IMR-90 (cell line): ENCODE measurements around the gene NFYB. TPM values are rescaled to one million over a fixed set of nuclear protein-coding genes. Genes with fewer than 3 reads are reported as not detected.

Experiments
- ATAC-seq: fragments of 200-7000 bp; cut with Tn5 transposase; 2 replicates; pipeline ENCODE4 v1.9.1; 2020; ENCODE audit warnings: low read depth, mild to moderate bottlenecking, moderate library complexity
- BruUV-seq: library from RNA; stranded (reverse); fragments of 400-500 nt; replicated peaks from 2 replicates; lab custom pipeline; 2021; lab: Mats Ljungman, UMichigan
- CTCF ChIA-PET: fragments of 300-600 bp; formaldehyde crosslinking; extraction: SDS; loops from one replicate; lab custom pipeline; 2021; ENCODE audit warnings: antibody characterized with exemption; lab: Yijun Ruan, JAX
- POLR2A ChIA-PET: fragments of 300-600 bp; sonication (Branson Sonifier 250); formaldehyde crosslinking; loops from one replicate; lab custom pipeline; 2022; ENCODE audit warnings: antibody characterized with exemption; ENCODE audit not compliant: unreplicated experiment; lab: Charles Lee
- DNase-seq: peaks from one replicate; pipeline ENCODE4 v3.0.0; 2013
- H2AFZ ChIP-seq: replicated peaks from 2 replicates; pipeline ENCODE3; 2013; ENCODE audit warnings: low read length, mild to moderate bottlenecking; ENCODE audit not compliant: poor library complexity
- H2AK5ac ChIP-seq: 2 replicates; pipeline ENCODE4 v1.6.1; 2013; ENCODE audit warnings: low read depth, low read length, inconsistent platforms
- H2AK9ac ChIP-seq: replicated peaks from 2 replicates; pipeline ENCODE3; 2013; ENCODE audit warnings: mild to moderate bottlenecking, low read depth, low read length, moderate library complexity; ENCODE audit not compliant: poor library complexity
- H2BK120ac ChIP-seq: 2 replicates; pipeline ENCODE4 v1.6.1; 2013; ENCODE audit warnings: low read depth, low read length, inconsistent platforms
- H2BK15ac ChIP-seq: 3 replicates; pipeline ENCODE4 v1.6.1; 2013; ENCODE audit warnings: low read depth, low read length, inconsistent platforms
- H2BK20ac ChIP-seq: 2 replicates; pipeline ENCODE4 v1.6.1; 2013; ENCODE audit warnings: low read depth, mild to moderate bottlenecking, inconsistent platforms, low read length, moderate library complexity
- H2BK5ac ChIP-seq: 2 replicates; pipeline ENCODE4 v1.6.1; 2013; ENCODE audit warnings: mild to moderate bottlenecking, low read depth, low read length, inconsistent platforms; ENCODE audit not compliant: poor library complexity, severe bottlenecking
- H3K14ac ChIP-seq: replicated peaks from 2 replicates; pipeline ENCODE4 v1.6.1; 2013; ENCODE audit warnings: low read depth, low read length, inconsistent platforms
- H3K18ac ChIP-seq: 2 replicates; pipeline ENCODE4 v1.6.1; 2013; ENCODE audit warnings: low read depth, low read length, control low read depth
- H3K23ac ChIP-seq: 2 replicates; pipeline ENCODE4 v1.6.1; 2013; ENCODE audit warnings: low read depth, low read length, inconsistent platforms
- H3K27ac ChIP-seq: 2 replicates; pipeline ENCODE4 v1.5.1; 2013; ENCODE audit warnings: mild to moderate bottlenecking, control low read depth, low read length; ENCODE audit not compliant: insufficient read depth
- H3K27me3 ChIP-seq: 2 replicates; pipeline ENCODE4 v1.6.1; 2013; ENCODE audit warnings: low read length; ENCODE audit not compliant: control insufficient read depth, insufficient read depth
- H3K36me3 ChIP-seq: 2 replicates; pipeline ENCODE4 v1.6.1; 2013; ENCODE audit warnings: low read length, mixed read lengths; ENCODE audit not compliant: control insufficient read depth, insufficient read depth
- H3K4ac ChIP-seq: 2 replicates; pipeline ENCODE4 v1.6.1; 2013; ENCODE audit warnings: low read depth, low read length, inconsistent platforms
- H3K4me1 ChIP-seq: 2 replicates; pipeline ENCODE4 v1.6.1; 2013; ENCODE audit warnings: low read length, mixed read lengths; ENCODE audit not compliant: control insufficient read depth, insufficient read depth
- H3K4me2 ChIP-seq: 2 replicates; pipeline ENCODE4 v1.6.1; 2013; ENCODE audit warnings: low read depth, mild to moderate bottlenecking, control low read depth, low read length, moderate library complexity
- H3K4me3 ChIP-seq: 2 replicates; pipeline ENCODE4 v1.5.1; 2013; ENCODE audit warnings: low read depth, mild to moderate bottlenecking, control low read depth, low read length, moderate library complexity; ENCODE audit not compliant: insufficient read depth
- H3K56ac ChIP-seq: 2 replicates; pipeline ENCODE4 v1.6.1; 2013; ENCODE audit warnings: low read length, inconsistent platforms; ENCODE audit not compliant: insufficient read depth; ENCODE audit errors: extremely low read depth
- H3K79me1 ChIP-seq, 2 experiments: 2 replicates each; pipeline ENCODE4 v1.6.1; 2013; ENCODE audit warnings: low read length in 2 of 2, inconsistent platforms in 1 of 2, low read depth in 1 of 2
- H3K9ac ChIP-seq: 2 replicates; pipeline ENCODE4 v1.6.1; 2013; ENCODE audit warnings: low read depth, low read length, control low read depth
- H3K9me1 ChIP-seq: 2 replicates; pipeline ENCODE4 v1.6.1; 2013; ENCODE audit warnings: low read length, inconsistent platforms; ENCODE audit not compliant: insufficient read depth
- H3K9me3 ChIP-seq: 2 replicates; pipeline ENCODE4 v1.6.1; 2013; ENCODE audit warnings: low read length; ENCODE audit not compliant: control insufficient read depth, insufficient read depth
- H4K20me1 ChIP-seq: 2 replicates; pipeline ENCODE4 v1.6.1; 2013; ENCODE audit warnings: low read length, inconsistent platforms; ENCODE audit not compliant: insufficient read depth
- H4K5ac ChIP-seq: 2 replicates; pipeline ENCODE4 v1.6.1; 2013; ENCODE audit warnings: mild to moderate bottlenecking, low read depth, low read length, control low read depth
- H4K8ac ChIP-seq, 2 experiments: 2 replicates each; pipeline ENCODE4 v1.6.1; 2013; ENCODE audit warnings: low read depth in 2 of 2, low read length in 2 of 2, control low read depth in 1 of 2, inconsistent platforms in 1 of 2
- H4K91ac ChIP-seq: 2 replicates; pipeline ENCODE4 v1.6.1; 2013; ENCODE audit warnings: low read depth, low read length, inconsistent platforms; ENCODE audit not compliant: insufficient read depth
- CHD1 ChIP-seq: IDR thresholded peaks from 2 replicates; pipeline ENCODE4 v1.6.1; 2012; ENCODE audit warnings: low read depth, low read length, improper control_type of control experiment
- ELK1 ChIP-seq: fragments of 150-350 bp; IDR thresholded peaks from 2 replicates; pipeline ENCODE4 v1.6.1; 2016; ENCODE audit warnings: low read depth, mild to moderate bottlenecking, low read length, moderate library complexity, borderline replicate concordance
- FOS ChIP-seq: fragments of 150-350 bp; IDR thresholded peaks from 2 replicates; pipeline ENCODE4 v1.6.1; 2016; ENCODE audit warnings: low read depth, low read length
- RCOR1 ChIP-seq: IDR thresholded peaks from 2 replicates; pipeline ENCODE4 v1.6.1; 2012; ENCODE audit warnings: mild to moderate bottlenecking, low read length, improper control_type of control experiment; ENCODE audit not compliant: insufficient replicate concordance
- SMC3 ChIP-seq: fragments of 150-350 bp; IDR thresholded peaks from 2 replicates; pipeline ENCODE4 v1.6.1; 2016; ENCODE audit warnings: low read depth, mild to moderate bottlenecking, antibody characterized with exemption, low read length, moderate library complexity
- USF2 ChIP-seq: fragments of 150-350 bp; IDR thresholded peaks from 2 replicates; pipeline ENCODE4 v1.6.1; 2017; ENCODE audit warnings: mild to moderate bottlenecking, antibody characterized with exemption, low read length, low read depth
- WGBS, 2 experiments: methylation state at CpG; one replicate each; pipeline versions ENCODE4 v1.1.5 to v1.1.7; 2013; ENCODE audit warnings: missing lambda C conversion rate in 2 of 2; ENCODE audit not compliant: insufficient read length in 1 of 2; ENCODE audit errors: extremely low coverage in 2 of 2; 5-methylcytosine and 5-hydroxymethylcytosine counted together
- dilution Hi-C: fragments of 300-500 bp; cut with HindIII; formaldehyde crosslinking; loops from one replicate; pipeline ENCODE4 v1.14.3; 2018; ENCODE audit warnings: low sequenced_read_pairs; ENCODE audit not compliant: unreplicated experiment
- in situ Hi-C: fragments of 300-500 bp; cut with MboI; formaldehyde crosslinking; loops from 3 replicates; pipeline ENCODE4 v1.14.3; 2019; ENCODE audit warnings: low sequenced_read_pairs, inconsistent platforms, mixed read lengths
- intact Hi-C: fragments of 100-400 bp; cut with micrococcal nuclease; formaldehyde crosslinking; loops from 2 replicates; pipeline ENCODE4 v1.10.0; 2022
- polyA plus RNA-seq, 3 experiments: library from polyadenylated mRNA; depleted of rRNA; stranded (reverse); fragments of >200 nt; gene quantifications; 2 replicates each; pipeline ENCODE4 v1.2.3, GENCODE V29; 2012; ENCODE audit warnings: low replicate concordance in 1 of 3
- total RNA-seq: library from RNA; depleted of rRNA; stranded (reverse); fragments of >200 nt; gene quantifications from 2 replicates; pipeline ENCODE4 v1.2.3, GENCODE V29; 2012

The NFYB gene
- total and polyA plus RNA-seq, 2 of the 4 experiments (the other 2 are of a cell fraction) = 22.2 to 28.4 TPM

- Histone ChIP-seq H4K5ac (no peak overlapping the region), H3K4me1 (no peaks in the 10 kb centered on the region), H3K4ac (no peak overlapping the region), H2BK5ac (no peak overlapping the region), H2AK5ac (no peak overlapping the region), H3K27me3 (peaks cover 3% of the 10 kb centered on the region), H3K14ac (no peak overlapping the region), H3K56ac (no peak overlapping the region), H3K4me2 (no peak overlapping the region), H3K79me1 (no peaks in the 10 kb centered on the region), H2BK15ac (no peak overlapping the region), H4K91ac (no peak overlapping the region), H4K8ac (no peak overlapping the region), H3K18ac (no peak overlapping the region), H3K4me3 (no peak overlapping the region), H3K9ac (no peak overlapping the region), H2BK120ac (no peak overlapping the region), H2AK9ac (no peak overlapping the region), H2BK20ac (no peak overlapping the region), H3K9me3 (no peaks in the 10 kb centered on the region), H2AFZ (no peak overlapping the region), H3K9me1 (no peaks in the 10 kb centered on the region), H3K36me3 (no peaks in the 10 kb centered on the region), H4K20me1 (no peaks in the 10 kb centered on the region), H3K23ac (no peak overlapping the region), H3K27ac (no peak overlapping the region)
- dilution Hi-C loops (no loop called here), in situ Hi-C loops (no loop called here), intact Hi-C loops (no loop called here)
- ATAC-seq (no peak), DNase-seq (no peak)
- no TSS peak for BruUV-seq
- no peak for TF ChIP-seq SMC3
- no peak for TF ChIP-seq USF2
- TF ChIP-seq CHD1 = no peak
- no peak for TF ChIP-seq FOS
- TF ChIP-seq ELK1 = no peak
- no peak for TF ChIP-seq RCOR1
- ChIA-PET POLR2A (no interaction called here), CTCF (no interaction called here)
- WGBS, 2 experiments = no CpG with 5 or more reads among the region's 2 CpGs
These were observed 16.8 kb upstream of the NFYB start for GRCh38 chr12:104154806-104155205.
